ENCODE data around the gene TOPORS.

- TF ChIP-seq CTCF (IDR thresholded peaks at IDR 0.05), result no peak
- no peak for TF ChIP-seq EP300 (IDR thresholded peaks at IDR 0.05)
Observed at GRCh38 chr9:32580631-32581300, 28.4 kb upstream of the TOPORS start.
